Endothelial cell of umbilical vein (primary cell): ENCODE measurements around the gene LPIN2. TPM values are rescaled to one million over a fixed set of nuclear protein-coding genes. Genes with fewer than 3 reads are reported as not detected.

Experiments used
- Bru-seq: library from RNA; stranded (reverse); fragments of 400-500 nt; gene quantifications from one replicate; lab custom pipeline; 2021; lab: Mats Ljungman, UMichigan
- BruChase-seq, 2 experiments: library from RNA; stranded (reverse); fragments of 400-500 nt; gene quantifications; one replicate each; lab custom pipeline; 2021; lab: Mats Ljungman, UMichigan
- BruUV-seq: library from RNA; stranded (reverse); fragments of 400-500 nt; replicated peaks from 2 replicates; lab custom pipeline; 2021; lab: Mats Ljungman, UMichigan
- CTCF ChIA-PET: fragments of 300-600, 350-600 bp; sonication (Branson Sonifier 250); formaldehyde crosslinking; loops from one replicate; lab custom pipeline; 2021; ENCODE audit warnings: antibody characterized with exemption, inconsistent platforms; lab: Charles Lee
- POLR2A ChIA-PET: fragments of 300-600, 350-600 bp; sonication (Branson Sonifier 250); formaldehyde crosslinking; loops from one replicate; lab custom pipeline; 2021; ENCODE audit warnings: antibody characterized with exemption, inconsistent platforms; lab: Charles Lee
- DNase-seq: peaks from one replicate; pipeline ENCODE4 v3.0.0-alpha.2; 2011; ENCODE audit warnings: low read depth, low spot score
- FAIRE-seq: peaks from 2 replicates; lab custom pipeline; 2011; peaks lifted over from hg19 to GRCh38; lab: Jason Lieb, UNC
- H2AFZ ChIP-seq: 2 replicates; pipeline ENCODE4 v1.6.0; 2012; ENCODE audit warnings: low read depth, low read length, control low read depth, inconsistent platforms
- H3K27ac ChIP-seq: 2 replicates; pipeline ENCODE4 v1.5.1; 2011; ENCODE audit warnings: low read depth, mild to moderate bottlenecking, control low read depth, low read length, moderate library complexity; ENCODE audit not compliant: insufficient read depth
- H3K27me3 ChIP-seq, 2 experiments: 2 replicates each; pipeline versions ENCODE4 v1.6.0 to v1.6.1; 2011; ENCODE audit warnings: low read length in 2 of 2, mixed read lengths in 1 of 2; ENCODE audit not compliant: control insufficient read depth in 2 of 2, insufficient read depth in 2 of 2
- H3K36me3 ChIP-seq, 2 experiments: 2 replicates in 1 of 2; 3 replicates in 1 of 2; pipeline ENCODE4 v1.5.1; 2011; ENCODE audit warnings: low read length in 2 of 2, mild to moderate bottlenecking in 1 of 2, moderate library complexity in 1 of 2; ENCODE audit not compliant: control insufficient read depth in 2 of 2, insufficient read depth in 2 of 2; ENCODE audit errors: extremely low read depth in 1 of 2
- H3K4me1 ChIP-seq: 3 replicates; pipeline ENCODE4 v1.5.1; 2011; ENCODE audit warnings: mild to moderate bottlenecking, low read length; ENCODE audit not compliant: control insufficient read depth, insufficient read depth; ENCODE audit errors: extremely low read depth
- H3K4me2 ChIP-seq: 2 replicates; pipeline ENCODE4 v1.6.1; 2011; ENCODE audit warnings: low read length, control low read depth, mixed read lengths; ENCODE audit not compliant: insufficient read depth
- H3K4me3 ChIP-seq, 3 experiments: fragments of 200-600 bp in 1 of 3; sonication (generic), shearing (Covaris generic) in 1 of 3; replicated peaks in 1 of 3; 2 replicates each; pipeline ENCODE4 v1.5.1; 2011 to 2016; ENCODE audit warnings: control low read depth in 3 of 3, low read length in 3 of 3, mild to moderate bottlenecking in 2 of 3, inconsistent platforms in 1 of 3, low read depth in 1 of 3, moderate library complexity in 1 of 3; ENCODE audit not compliant: insufficient read depth in 1 of 3
- H3K79me2 ChIP-seq: 2 replicates; pipeline ENCODE4 v1.6.0; 2012; ENCODE audit warnings: low read length, inconsistent platforms; ENCODE audit not compliant: control insufficient read depth, insufficient read depth
- H3K9ac ChIP-seq: replicated peaks from 2 replicates; pipeline ENCODE3; 2011; ENCODE audit warnings: low read length, control low read depth; ENCODE audit not compliant: insufficient read depth; ENCODE audit errors: extremely low read depth
- H3K9me1 ChIP-seq: replicated peaks from 3 replicates; pipeline ENCODE4 v1.6.0; 2011; ENCODE audit warnings: mild to moderate bottlenecking, low read length; ENCODE audit not compliant: control insufficient read depth, insufficient read depth; ENCODE audit errors: extremely low read depth
- H3K9me3 ChIP-seq: replicated peaks from 2 replicates; pipeline ENCODE4 v1.5.1; 2012; ENCODE audit warnings: low read length, inconsistent platforms; ENCODE audit not compliant: control insufficient read depth, insufficient read depth
- H4K20me1 ChIP-seq: replicated peaks from 2 replicates; pipeline ENCODE3; 2011; ENCODE audit warnings: mild to moderate bottlenecking, low read length; ENCODE audit not compliant: control insufficient read depth, insufficient read depth; ENCODE audit errors: extremely low read depth
- CTCF ChIP-seq, 2 donors: IDR thresholded peaks; 1 replicate in 1 of 2; 2 replicates in 1 of 2; pipeline ENCODE4 v1.5.1; 2011; ENCODE audit warnings: low read length in 2 of 2, mild to moderate bottlenecking in 2 of 2, moderate library complexity in 2 of 2, control low read depth in 1 of 2, inconsistent platforms in 1 of 2, low read depth in 1 of 2; ENCODE audit not compliant: insufficient read depth in 1 of 2; ENCODE audit errors: extremely low read depth in 1 of 2
- EZH2 ChIP-seq: IDR thresholded peaks from 2 replicates; pipeline ENCODE4 v1.6.1; 2012; ENCODE audit warnings: borderline replicate concordance, low read depth, mild to moderate bottlenecking, moderate library complexity, low read length, inconsistent platforms; ENCODE audit not compliant: severe bottlenecking
- FOS ChIP-seq: IDR thresholded peaks from 2 replicates; pipeline ENCODE4 v1.6.1; 2011; ENCODE audit warnings: mild to moderate bottlenecking, low read length, moderate library complexity, borderline replicate concordance; ENCODE audit not compliant: insufficient read depth
- GATA2 ChIP-seq: IDR thresholded peaks from 2 replicates; pipeline ENCODE4 v1.7.0; 2011; ENCODE audit warnings: low read depth, mild to moderate bottlenecking, moderate library complexity, mixed read lengths, low read length; ENCODE audit not compliant: insufficient read length, insufficient read depth
- JUN ChIP-seq: IDR thresholded peaks from 2 replicates; pipeline ENCODE4 v1.6.1; 2011; ENCODE audit warnings: borderline replicate concordance, low read depth; ENCODE audit not compliant: insufficient read length, insufficient read depth
- MAX ChIP-seq: IDR thresholded peaks from 2 replicates; pipeline ENCODE4 v1.6.1; 2011; ENCODE audit not compliant: insufficient read depth, insufficient read length
- MYC ChIP-seq: IDR thresholded peaks from one replicate; pipeline ENCODE4 v1.6.1; 2011; ENCODE audit warnings: mild to moderate bottlenecking, low read depth, low read length
- POLR2A ChIP-seq: IDR thresholded peaks from 2 replicates; pipeline ENCODE4 v1.6.1; 2012; ENCODE audit warnings: low read depth, mild to moderate bottlenecking, control low read depth, low read length
- POLR2AphosphoS5 ChIP-seq: IDR thresholded peaks from 2 replicates; pipeline ENCODE4 v1.6.1; 2012; ENCODE audit warnings: low read depth, mild to moderate bottlenecking, control low read depth, low read length, moderate library complexity; ENCODE audit not compliant: insufficient read depth
- dilution Hi-C: fragments of 300-500 bp; cut with MboI; formaldehyde crosslinking; loops from one replicate; pipeline ENCODE4 v1.15.0; 2019; ENCODE audit warnings: low sequenced_read_pairs; ENCODE audit not compliant: extremely low pct_ligation_motif_present
- intact Hi-C: fragments of 100-400 bp; cut with micrococcal nuclease; formaldehyde crosslinking; loops from one replicate; pipeline ENCODE4 v1.10.0; 2022
- long read RNA-seq: library from polyadenylated mRNA; stranded (forward); transcript quantifications from one replicate; pipeline ENCODE4 v2.0.0, GENCODE V29; 2021
- polyA minus RNA-seq, 3 experiments: library from RNA; depleted of rRNA, polyadenylated mRNA; stranded (reverse); fragments of >200 nt; gene quantifications; 1 replicate in 1 of 3; 2 replicates in 2 of 3; pipeline ENCODE4 v1.2.3, GENCODE V29; 2011
- polyA plus RNA-seq, 4 experiments: library from polyadenylated mRNA; depleted of rRNA in 3 of 4; stranded (reverse) in 3 of 4; unstranded in 1 of 4; fragments of >200 nt; gene quantifications; 2 replicates each; pipeline versions ENCODE4 v1.2.1 to v1.2.3, GENCODE V29; 2011 to 2012; ENCODE audit warnings: missing spikeins in 1 of 4
- total RNA-seq: library from RNA; stranded (reverse); gene quantifications from 2 replicates; pipeline ENCODE4 v1.2.3, GENCODE V29; 2021

Gene LPIN2, protein sequence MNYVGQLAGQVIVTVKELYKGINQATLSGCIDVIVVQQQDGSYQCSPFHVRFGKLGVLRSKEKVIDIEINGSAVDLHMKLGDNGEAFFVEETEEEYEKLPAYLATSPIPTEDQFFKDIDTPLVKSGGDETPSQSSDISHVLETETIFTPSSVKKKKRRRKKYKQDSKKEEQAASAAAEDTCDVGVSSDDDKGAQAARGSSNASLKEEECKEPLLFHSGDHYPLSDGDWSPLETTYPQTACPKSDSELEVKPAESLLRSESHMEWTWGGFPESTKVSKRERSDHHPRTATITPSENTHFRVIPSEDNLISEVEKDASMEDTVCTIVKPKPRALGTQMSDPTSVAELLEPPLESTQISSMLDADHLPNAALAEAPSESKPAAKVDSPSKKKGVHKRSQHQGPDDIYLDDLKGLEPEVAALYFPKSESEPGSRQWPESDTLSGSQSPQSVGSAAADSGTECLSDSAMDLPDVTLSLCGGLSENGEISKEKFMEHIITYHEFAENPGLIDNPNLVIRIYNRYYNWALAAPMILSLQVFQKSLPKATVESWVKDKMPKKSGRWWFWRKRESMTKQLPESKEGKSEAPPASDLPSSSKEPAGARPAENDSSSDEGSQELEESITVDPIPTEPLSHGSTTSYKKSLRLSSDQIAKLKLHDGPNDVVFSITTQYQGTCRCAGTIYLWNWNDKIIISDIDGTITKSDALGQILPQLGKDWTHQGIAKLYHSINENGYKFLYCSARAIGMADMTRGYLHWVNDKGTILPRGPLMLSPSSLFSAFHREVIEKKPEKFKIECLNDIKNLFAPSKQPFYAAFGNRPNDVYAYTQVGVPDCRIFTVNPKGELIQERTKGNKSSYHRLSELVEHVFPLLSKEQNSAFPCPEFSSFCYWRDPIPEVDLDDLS
- total RNA-seq (21.8 and 24.4 TPM in 2 replicates), polyA plus RNA-seq (11.1 and 14.7 TPM in 2 replicates), polyA minus RNA-seq (23.8 and 28.8 TPM in 2 replicates), Bru-seq, nascent RNA (percentile 88 among the genes with signal in this experiment), BruChase-seq, experiment 1, labeled RNA remaining after a 6-hour chase (percentile 66 among the genes with signal in this experiment), BruChase-seq, experiment 2, labeled RNA remaining after a 2-hour chase (percentile 68 among the genes with signal in this experiment)
- 12.0 and 13.7 TPM in 2 replicates for polyA plus RNA-seq (2011; cell fraction: cytosol; rRNA removed)
- polyA plus RNA-seq (2011; cell fraction: nucleus; rRNA removed): 45.1 and 51.0 TPM in 2 replicates
- 23.9 and 25.0 TPM in 2 replicates for polyA plus RNA-seq (2012)
- 22.9 TPM for polyA minus RNA-seq (2011; cell fraction: cytosol; rRNA and poly(A)+ RNA removed)
- polyA minus RNA-seq (2011; cell fraction: nucleus; rRNA and poly(A)+ RNA removed): 29.2 and 30.8 TPM in 2 replicates
- long read RNA-seq, partial matches to known transcripts: 3 of 20 reads
- long read RNA-seq, other reads (novel, unspliced or antisense): 17 of 20 reads

GRCh38 chr18:3013024-3013804 is at the start of gene LPIN2:
Gene LPIN2 (minus strand): TSS chr18:3013144. CDS start chr18:2960840, 52,304 bp downstream.
- Histone ChIP-seq H4K20me1 (no peaks in the 10 kb centered on the region), H3K9me3 (no peaks in the 10 kb centered on the region), H3K4me1 (peaks cover 67% of the 10 kb centered on the region), H3K9ac (peak within 1 kb of the TSS; percentile 89), H3K36me3 (no peaks in the 10 kb centered on the region), H3K4me3 (peak within 1 kb of the TSS; percentile 74 to 96 (median 94)), H2AFZ (peak within 1 kb of the TSS; percentile 70), H3K4me2 (peak within 1 kb of the TSS; percentile 98), H3K9me1 (no peaks in the 10 kb centered on the region), H3K27me3 (no peaks in the 10 kb centered on the region), H3K27ac (peak within 1 kb of the TSS; percentile 90), H3K79me2 (peaks cover 36% of the 10 kb centered on the region)
- FAIRE-seq: peak; percentile 87
- intact Hi-C loops (loop anchor here (1.0 to 5.0 kb wide), 6 partner anchors 32 to 356 kb away; partner anchors contain the start of genes MYL12B and SMCHD1), dilution Hi-C loops (no loop called here)
- BruUV-seq: no TSS peak
- TF ChIP-seq POLR2AphosphoS5 (peak; percentile 83), JUN (no peak), CTCF (IDR thresholded peaks at IDR 0.05; ENCODE audit: extremely low read depth in 1 of 2, insufficient read depth in 1 of 2, low read depth in 1 of 2, low read length in 2 of 2) (no peak), GATA2 (no peak), MAX (peak; percentile 95), POLR2A (peak; percentile 61), FOS (no peak), EZH2 (no peak), MYC (no peak)
- CTCF ChIA-PET: interaction anchor here (0.7 to 3.3 kb wide), 4 partner anchors 50 to 116 kb away, joined by 3 to 51 read pairs (median 12); no protein-coding TSS in a partner anchor
- peak; percentile 98 for DNase-seq
- POLR2A ChIA-PET: no interaction called here
